WTC11 (cell line): ENCODE data around the gene HTT-AS. TPM values are rescaled to one million over a fixed set of nuclear protein-coding genes. Genes with fewer than 3 reads are reported as not detected.

ENCODE experiments used
- ATAC-seq: fragments of 200-7000 bp; cut with Tn5 transposase; 2 replicates; pipeline ENCODE4 v1.10.0; 2021; ENCODE audit warnings: mild to moderate bottlenecking, moderate library complexity
- CTCF ChIA-PET: fragments of 300-600 bp; sonication (Branson Sonifier 250); formaldehyde crosslinking; loops from one replicate; lab custom pipeline; 2021; ENCODE audit warnings: antibody characterized with exemption; lab: Charles Lee
- POLR2A ChIA-PET: fragments of 350-600 bp; sonication (Branson Sonifier 250); formaldehyde crosslinking; loops from one replicate; lab custom pipeline; 2021; ENCODE audit warnings: antibody characterized with exemption; lab: Charles Lee
- DNase-seq: peaks from one replicate; pipeline ENCODE4 v3.0.0; 2021; ENCODE audit warnings: low spot score
- H3K27ac Mint-ChIP-seq: 2 replicates; pipeline ENCODE4 v1.8.0; 2021; ENCODE audit warnings: mixed read lengths
- H3K27me3 Mint-ChIP-seq: 2 replicates; pipeline ENCODE4 v1.8.0; 2021; ENCODE audit warnings: low read depth, mild to moderate bottlenecking, moderate library complexity, mixed read lengths
- H3K36me3 Mint-ChIP-seq: 2 replicates; pipeline ENCODE4 v1.8.0; 2021; ENCODE audit warnings: mixed read lengths
- H3K4me1 Mint-ChIP-seq: 2 replicates; pipeline ENCODE4 v1.8.0; 2022; ENCODE audit warnings: mixed read lengths
- H3K4me3 Mint-ChIP-seq: 2 replicates; pipeline ENCODE4 v1.8.0; 2021; ENCODE audit warnings: mild to moderate bottlenecking, moderate library complexity, mixed read lengths
- H3K9me3 Mint-ChIP-seq: 2 replicates; pipeline ENCODE4 v1.8.0; 2021; ENCODE audit warnings: mixed read lengths
- AFF4 ChIP-seq: sonication (generic); formaldehyde crosslinking; IDR thresholded peaks from 2 replicates; pipeline ENCODE4 v1.8.1; 2023; ENCODE audit warnings: mild to moderate bottlenecking, missing genetic modification reagents, borderline replicate concordance
- ATF3 ChIP-seq: sonication (generic); formaldehyde crosslinking; conservative IDR thresholded peaks from 2 replicates; pipeline ENCODE4 v1.8.1; 2022; ENCODE audit warnings: mild to moderate bottlenecking, missing genetic modification reagents
- CBFB ChIP-seq: sonication (generic); formaldehyde crosslinking; IDR thresholded peaks from 2 replicates; pipeline ENCODE4 v1.8.1; 2022; ENCODE audit warnings: mild to moderate bottlenecking, low read depth, missing genetic modification reagents
- CREB1 ChIP-seq: sonication (generic); formaldehyde crosslinking; IDR thresholded peaks from 2 replicates; pipeline ENCODE4 v1.8.0; 2023; ENCODE audit warnings: mild to moderate bottlenecking, missing genetic modification reagents
- CREM ChIP-seq: sonication (generic); formaldehyde crosslinking; IDR thresholded peaks from 2 replicates; pipeline ENCODE4 v1.8.1; 2022; ENCODE audit warnings: mild to moderate bottlenecking, missing genetic modification reagents, moderate library complexity
- CTCF ChIP-seq: fragments of 200-600 bp; IDR thresholded peaks from 2 replicates; pipeline ENCODE4 v1.8.0; 2022; ENCODE audit warnings: antibody characterized with exemption
- ESRRA ChIP-seq: sonication (generic); formaldehyde crosslinking; IDR thresholded peaks from 2 replicates; pipeline ENCODE4 v1.8.1; 2022; ENCODE audit warnings: mild to moderate bottlenecking, missing genetic modification reagents, borderline replicate concordance
- FOXJ3 ChIP-seq: sonication (generic); formaldehyde crosslinking; IDR thresholded peaks from 2 replicates; pipeline ENCODE4 v1.9.0; 2021; ENCODE audit warnings: missing genetic modification reagents, mild to moderate bottlenecking, borderline replicate concordance
- FOXP1 ChIP-seq: sonication (generic); formaldehyde crosslinking; IDR thresholded peaks from 2 replicates; pipeline ENCODE4 v1.8.0; 2022; ENCODE audit warnings: missing genetic modification reagents, mild to moderate bottlenecking, moderate library complexity, borderline replicate concordance
- NFATC4 ChIP-seq: fragments of 250-450 bp; sonication (Bioruptor Pico); IDR thresholded peaks from 2 replicates; pipeline ENCODE4 v1.9.0; 2021; ENCODE audit warnings: mild to moderate bottlenecking
- NFE2L1 ChIP-seq: sonication (generic); formaldehyde crosslinking; IDR thresholded peaks from 2 replicates; pipeline ENCODE4 v1.8.1; 2023; ENCODE audit warnings: missing genetic modification reagents
- NR1H2 ChIP-seq: sonication (generic); formaldehyde crosslinking; IDR thresholded peaks from 2 replicates; pipeline ENCODE4 v1.9.0; 2021; ENCODE audit warnings: mild to moderate bottlenecking, moderate library complexity, missing genetic modification reagents
- NR2C2 ChIP-seq: sonication (generic); formaldehyde crosslinking; IDR thresholded peaks from 2 replicates; pipeline ENCODE4 v1.8.0; 2022; ENCODE audit warnings: mild to moderate bottlenecking, missing genetic modification reagents
- PRDM15 ChIP-seq: sonication (generic); formaldehyde crosslinking; IDR thresholded peaks from 2 replicates; pipeline ENCODE4 v1.8.0; 2022; ENCODE audit warnings: missing genetic modification reagents
- PRRX2 ChIP-seq: fragments of 250-450 bp; sonication (Bioruptor Pico); IDR thresholded peaks from 2 replicates; pipeline ENCODE4 v1.8.0; 2021; ENCODE audit warnings: mild to moderate bottlenecking
- SMAD3 ChIP-seq: sonication (generic); formaldehyde crosslinking; IDR thresholded peaks from 2 replicates; pipeline ENCODE4 v1.8.0; 2022; ENCODE audit warnings: missing genetic modification reagents, mild to moderate bottlenecking, borderline replicate concordance
- TCF7 ChIP-seq: sonication (generic); formaldehyde crosslinking; IDR thresholded peaks from 2 replicates; pipeline ENCODE4 v1.8.0; 2022; ENCODE audit warnings: mild to moderate bottlenecking, low read depth, missing genetic modification reagents, moderate library complexity
- TP53 ChIP-seq: sonication (generic); formaldehyde crosslinking; IDR thresholded peaks from 2 replicates; pipeline ENCODE4 v1.8.1; 2023; ENCODE audit warnings: mild to moderate bottlenecking, missing genetic modification reagents
- USF2 ChIP-seq: sonication (generic); formaldehyde crosslinking; IDR thresholded peaks from 2 replicates; pipeline ENCODE4 v1.8.1; 2023; ENCODE audit warnings: mild to moderate bottlenecking, missing genetic modification reagents, moderate library complexity
- ZBTB21 ChIP-seq: sonication (generic); formaldehyde crosslinking; IDR thresholded peaks from 2 replicates; pipeline ENCODE4 v1.8.1; 2023; ENCODE audit warnings: mild to moderate bottlenecking, missing genetic modification reagents, borderline replicate concordance
- ZMAT4 ChIP-seq: fragments of 250-450 bp; sonication (Bioruptor Pico); IDR thresholded peaks from 2 replicates; pipeline ENCODE4 v1.9.0; 2021; ENCODE audit warnings: mild to moderate bottlenecking
- ZNF317 ChIP-seq: sonication (generic); formaldehyde crosslinking; IDR thresholded peaks from 2 replicates; pipeline ENCODE4 v1.8.1; 2023; ENCODE audit warnings: low read depth, mild to moderate bottlenecking, moderate library complexity, missing genetic modification reagents, borderline replicate concordance
- ZNF396 ChIP-seq: fragments of 250-450 bp; sonication (Bioruptor Pico); IDR thresholded peaks from 2 replicates; pipeline ENCODE4 v1.8.0; 2021; ENCODE audit warnings: mild to moderate bottlenecking, moderate library complexity, borderline replicate concordance
- ZNF416 ChIP-seq: fragments of 250-450 bp; sonication (Bioruptor Pico); IDR thresholded peaks from 2 replicates; pipeline ENCODE4 v1.9.0; 2021; ENCODE audit warnings: mild to moderate bottlenecking, inconsistent platforms
- ZSCAN18 ChIP-seq: fragments of 250-450 bp; sonication (Bioruptor Pico); IDR thresholded peaks from 2 replicates; pipeline ENCODE4 v2.1.2; 2022; ENCODE audit warnings: mild to moderate bottlenecking, moderate library complexity
- total RNA-seq: library from RNA; stranded (reverse); gene quantifications from 3 replicates; pipeline ENCODE4 v1.2.3, GENCODE V29; 2021

HTT-AS gene
- total RNA-seq, 1 experiment from 2014 or later = not detected

GRCh38 chr4:3098346-3098745 lies 24.0 kb upstream of the HTT-AS start:
- Mint-ChIP-seq H3K27ac (no peak overlapping the region), H3K36me3 (peaks cover 51% of the 10 kb centered on the region), H3K4me3 (no peak overlapping the region), H3K4me1 (no peaks in the 10 kb centered on the region; the same call in 1 of the 2 replicates), H3K27me3 (no peaks in the 10 kb centered on the region), H3K9me3 (peaks cover 2% of the 10 kb centered on the region; the same call in 1 of the 2 replicates)
- ChIA-PET CTCF (no interaction called here), POLR2A (no interaction called here)
- DNase-seq = no peak
- TF ChIP-seq NFATC4 (CRISPR knock-in tag) = no peak
- TF ChIP-seq ZNF416 (CRISPR knock-in tag) = no peak
- TF ChIP-seq ESRRA = no peak
- no peak for TF ChIP-seq ZNF317 (CRISPR knock-in tag)
- no peak for TF ChIP-seq NFE2L1 (CRISPR knock-in tag)
- TF ChIP-seq SMAD3 = no peak
- no peak for TF ChIP-seq CREB1 (CRISPR knock-in tag)
- no peak for TF ChIP-seq NR2C2 (CRISPR knock-in tag)
- TF ChIP-seq FOXP1 (CRISPR knock-in tag) = no peak
- no peak for ATAC-seq

GRCh38 chr4:3096202-3096601 lies 21.9 kb upstream of the HTT-AS start:
- ChIA-PET POLR2A (no interaction called here), CTCF (no interaction called here)
- Mint-ChIP-seq H3K27ac (no peak overlapping the region), H3K36me3 (peaks cover 58% of the 10 kb centered on the region), H3K9me3 (peaks cover 10% of the 10 kb centered on the region), H3K4me3 (no peak overlapping the region), H3K4me1 (no peaks in the 10 kb centered on the region; the same call in 1 of the 2 replicates), H3K27me3 (no peaks in the 10 kb centered on the region)
- no peak for DNase-seq
- ATAC-seq = no peak
- no peak for TF ChIP-seq NR1H2
- no peak for TF ChIP-seq TCF7 (CRISPR knock-in tag)
- no peak for TF ChIP-seq FOXP1 (CRISPR knock-in tag)
- no peak for TF ChIP-seq TP53 (CRISPR knock-in tag)
- TF ChIP-seq FOXJ3 (CRISPR knock-in tag) = no peak
- no peak for TF ChIP-seq AFF4
- no peak for TF ChIP-seq ATF3 (CRISPR knock-in tag)
- TF ChIP-seq CBFB (CRISPR knock-in tag) = no peak
- no peak for TF ChIP-seq USF2 (CRISPR knock-in tag)
- TF ChIP-seq NFATC4 (CRISPR knock-in tag) = no peak
- TF ChIP-seq SMAD3 = no peak
- TF ChIP-seq ZSCAN18 (CRISPR knock-in tag) = no peak
- TF ChIP-seq ZMAT4 (CRISPR knock-in tag) = no peak
- no peak for TF ChIP-seq ZNF396 (CRISPR knock-in tag)
- no peak for TF ChIP-seq PRDM15 (CRISPR knock-in tag)
- no peak for TF ChIP-seq ZBTB21 (CRISPR knock-in tag)
- no peak for TF ChIP-seq PRRX2 (CRISPR knock-in tag)
- TF ChIP-seq CTCF = no peak
- no peak for TF ChIP-seq CREM
